Breast epithelium (tissue), 3 donors: ENCODE results near the gene ICOS.

Experiments used
- POLR2A ChIP-seq: fragments of 450-650 bp; IDR thresholded peaks from one replicate; pipeline ENCODE4 v1.6.1; 2016; ENCODE audit warnings: antibody characterized with exemption, mild to moderate bottlenecking, moderate library complexity
- TF ChIP-seq, protein P1 (sequence below), 3 donors: fragments of 450-650 bp; IDR thresholded peaks; one replicate each; pipeline ENCODE4 v1.5.1; 2016 to 2017; ENCODE audit warnings: antibody characterized with exemption in 3 of 3, mild to moderate bottlenecking in 3 of 3, moderate library complexity in 3 of 3

DNA sequence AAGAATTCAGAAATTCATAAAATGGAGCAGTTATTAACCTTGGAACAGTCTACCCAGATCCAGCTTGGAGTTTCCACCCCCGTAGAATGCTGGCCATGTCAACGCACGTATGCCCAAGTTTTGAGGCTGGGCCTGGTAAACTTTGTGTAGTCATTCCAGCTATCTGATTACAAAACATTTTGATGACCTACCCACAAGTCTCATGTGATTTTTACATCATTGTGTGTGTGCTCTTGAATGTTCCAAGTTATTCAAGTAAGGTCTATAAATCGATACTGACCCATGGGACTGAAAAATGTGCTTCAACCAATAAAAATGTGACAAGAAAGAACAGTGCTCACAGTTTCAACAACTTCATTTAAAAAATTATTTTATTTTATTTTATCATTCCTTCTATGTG lies 32.5 kb upstream of the ICOS start:
- TF ChIP-seq, protein P1, sequence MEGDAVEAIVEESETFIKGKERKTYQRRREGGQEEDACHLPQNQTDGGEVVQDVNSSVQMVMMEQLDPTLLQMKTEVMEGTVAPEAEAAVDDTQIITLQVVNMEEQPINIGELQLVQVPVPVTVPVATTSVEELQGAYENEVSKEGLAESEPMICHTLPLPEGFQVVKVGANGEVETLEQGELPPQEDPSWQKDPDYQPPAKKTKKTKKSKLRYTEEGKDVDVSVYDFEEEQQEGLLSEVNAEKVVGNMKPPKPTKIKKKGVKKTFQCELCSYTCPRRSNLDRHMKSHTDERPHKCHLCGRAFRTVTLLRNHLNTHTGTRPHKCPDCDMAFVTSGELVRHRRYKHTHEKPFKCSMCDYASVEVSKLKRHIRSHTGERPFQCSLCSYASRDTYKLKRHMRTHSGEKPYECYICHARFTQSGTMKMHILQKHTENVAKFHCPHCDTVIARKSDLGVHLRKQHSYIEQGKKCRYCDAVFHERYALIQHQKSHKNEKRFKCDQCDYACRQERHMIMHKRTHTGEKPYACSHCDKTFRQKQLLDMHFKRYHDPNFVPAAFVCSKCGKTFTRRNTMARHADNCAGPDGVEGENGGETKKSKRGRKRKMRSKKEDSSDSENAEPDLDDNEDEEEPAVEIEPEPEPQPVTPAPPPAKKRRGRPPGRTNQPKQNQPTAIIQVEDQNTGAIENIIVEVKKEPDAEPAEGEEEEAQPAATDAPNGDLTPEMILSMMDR (IDR thresholded peaks at IDR 0.05) = no peak
- no peak for TF ChIP-seq POLR2A
